IMR-90 (cell line): ENCODE data around the gene EID2B. TPM values are rescaled to one million over a fixed set of nuclear protein-coding genes. Genes with fewer than 3 reads are reported as not detected.

Source experiments
- ATAC-seq: fragments of 200-7000 bp; cut with Tn5 transposase; 2 replicates; pipeline ENCODE4 v1.9.1; 2020; ENCODE audit warnings: low read depth, mild to moderate bottlenecking, moderate library complexity
- BruUV-seq: library from RNA; stranded (reverse); fragments of 400-500 nt; replicated peaks from 2 replicates; lab custom pipeline; 2021; lab: Mats Ljungman, UMichigan
- CTCF ChIA-PET: fragments of 300-600 bp; formaldehyde crosslinking; extraction: SDS; loops from one replicate; lab custom pipeline; 2021; ENCODE audit warnings: antibody characterized with exemption; lab: Yijun Ruan, JAX
- POLR2A ChIA-PET: fragments of 300-600 bp; sonication (Branson Sonifier 250); formaldehyde crosslinking; loops from one replicate; lab custom pipeline; 2022; ENCODE audit warnings: antibody characterized with exemption; ENCODE audit not compliant: unreplicated experiment; lab: Charles Lee
- DNase-seq: peaks from one replicate; pipeline ENCODE4 v3.0.0; 2013
- H2AFZ ChIP-seq: replicated peaks from 2 replicates; pipeline ENCODE3; 2013; ENCODE audit warnings: low read length, mild to moderate bottlenecking; ENCODE audit not compliant: poor library complexity
- H2AK5ac ChIP-seq: 2 replicates; pipeline ENCODE4 v1.6.1; 2013; ENCODE audit warnings: low read depth, low read length, inconsistent platforms
- H2AK9ac ChIP-seq: replicated peaks from 2 replicates; pipeline ENCODE3; 2013; ENCODE audit warnings: mild to moderate bottlenecking, low read depth, low read length, moderate library complexity; ENCODE audit not compliant: poor library complexity
- H2BK120ac ChIP-seq: 2 replicates; pipeline ENCODE4 v1.6.1; 2013; ENCODE audit warnings: low read depth, low read length, inconsistent platforms
- H2BK15ac ChIP-seq: 3 replicates; pipeline ENCODE4 v1.6.1; 2013; ENCODE audit warnings: low read depth, low read length, inconsistent platforms
- H2BK20ac ChIP-seq: 2 replicates; pipeline ENCODE4 v1.6.1; 2013; ENCODE audit warnings: low read depth, mild to moderate bottlenecking, inconsistent platforms, low read length, moderate library complexity
- H2BK5ac ChIP-seq: 2 replicates; pipeline ENCODE4 v1.6.1; 2013; ENCODE audit warnings: mild to moderate bottlenecking, low read depth, low read length, inconsistent platforms; ENCODE audit not compliant: poor library complexity, severe bottlenecking
- H3K14ac ChIP-seq: replicated peaks from 2 replicates; pipeline ENCODE4 v1.6.1; 2013; ENCODE audit warnings: low read depth, low read length, inconsistent platforms
- H3K18ac ChIP-seq: 2 replicates; pipeline ENCODE4 v1.6.1; 2013; ENCODE audit warnings: low read depth, low read length, control low read depth
- H3K23ac ChIP-seq: 2 replicates; pipeline ENCODE4 v1.6.1; 2013; ENCODE audit warnings: low read depth, low read length, inconsistent platforms
- H3K27ac ChIP-seq: 2 replicates; pipeline ENCODE4 v1.5.1; 2013; ENCODE audit warnings: mild to moderate bottlenecking, control low read depth, low read length; ENCODE audit not compliant: insufficient read depth
- H3K27me3 ChIP-seq: 2 replicates; pipeline ENCODE4 v1.6.1; 2013; ENCODE audit warnings: low read length; ENCODE audit not compliant: control insufficient read depth, insufficient read depth
- H3K36me3 ChIP-seq: 2 replicates; pipeline ENCODE4 v1.6.1; 2013; ENCODE audit warnings: low read length, mixed read lengths; ENCODE audit not compliant: control insufficient read depth, insufficient read depth
- H3K4ac ChIP-seq: 2 replicates; pipeline ENCODE4 v1.6.1; 2013; ENCODE audit warnings: low read depth, low read length, inconsistent platforms
- H3K4me1 ChIP-seq: 2 replicates; pipeline ENCODE4 v1.6.1; 2013; ENCODE audit warnings: low read length, mixed read lengths; ENCODE audit not compliant: control insufficient read depth, insufficient read depth
- H3K4me2 ChIP-seq: 2 replicates; pipeline ENCODE4 v1.6.1; 2013; ENCODE audit warnings: low read depth, mild to moderate bottlenecking, control low read depth, low read length, moderate library complexity
- H3K4me3 ChIP-seq: 2 replicates; pipeline ENCODE4 v1.5.1; 2013; ENCODE audit warnings: low read depth, mild to moderate bottlenecking, control low read depth, low read length, moderate library complexity; ENCODE audit not compliant: insufficient read depth
- H3K56ac ChIP-seq: 2 replicates; pipeline ENCODE4 v1.6.1; 2013; ENCODE audit warnings: low read length, inconsistent platforms; ENCODE audit not compliant: insufficient read depth; ENCODE audit errors: extremely low read depth
- H3K79me1 ChIP-seq, 2 experiments: 2 replicates each; pipeline ENCODE4 v1.6.1; 2013; ENCODE audit warnings: low read length in 2 of 2, inconsistent platforms in 1 of 2, low read depth in 1 of 2
- H3K9ac ChIP-seq: 2 replicates; pipeline ENCODE4 v1.6.1; 2013; ENCODE audit warnings: low read depth, low read length, control low read depth
- H3K9me1 ChIP-seq: 2 replicates; pipeline ENCODE4 v1.6.1; 2013; ENCODE audit warnings: low read length, inconsistent platforms; ENCODE audit not compliant: insufficient read depth
- H3K9me3 ChIP-seq: 2 replicates; pipeline ENCODE4 v1.6.1; 2013; ENCODE audit warnings: low read length; ENCODE audit not compliant: control insufficient read depth, insufficient read depth
- H4K20me1 ChIP-seq: 2 replicates; pipeline ENCODE4 v1.6.1; 2013; ENCODE audit warnings: low read length, inconsistent platforms; ENCODE audit not compliant: insufficient read depth
- H4K5ac ChIP-seq: 2 replicates; pipeline ENCODE4 v1.6.1; 2013; ENCODE audit warnings: mild to moderate bottlenecking, low read depth, low read length, control low read depth
- H4K8ac ChIP-seq, 2 experiments: 2 replicates each; pipeline ENCODE4 v1.6.1; 2013; ENCODE audit warnings: low read depth in 2 of 2, low read length in 2 of 2, control low read depth in 1 of 2, inconsistent platforms in 1 of 2
- H4K91ac ChIP-seq: 2 replicates; pipeline ENCODE4 v1.6.1; 2013; ENCODE audit warnings: low read depth, low read length, inconsistent platforms; ENCODE audit not compliant: insufficient read depth
- CEBPB ChIP-seq: IDR thresholded peaks from 2 replicates; pipeline ENCODE4 v1.6.1; 2012; ENCODE audit warnings: low read depth, low read length, improper control_type of control experiment
- ELK1 ChIP-seq: fragments of 150-350 bp; IDR thresholded peaks from 2 replicates; pipeline ENCODE4 v1.6.1; 2016; ENCODE audit warnings: low read depth, mild to moderate bottlenecking, low read length, moderate library complexity, borderline replicate concordance
- MAFK ChIP-seq: IDR thresholded peaks from 2 replicates; pipeline ENCODE4 v1.6.1; 2012; ENCODE audit warnings: low read depth, low read length, improper control_type of control experiment
- MAZ ChIP-seq: IDR thresholded peaks from 2 replicates; pipeline ENCODE4 v1.6.1; 2012; ENCODE audit warnings: low read depth, mild to moderate bottlenecking, low read length, improper control_type of control experiment, moderate library complexity, borderline replicate concordance
- POLR2A ChIP-seq: IDR thresholded peaks from 2 replicates; pipeline ENCODE4 v1.6.1; 2012; ENCODE audit warnings: mild to moderate bottlenecking, low read depth, low read length
- RAD21 ChIP-seq: IDR thresholded peaks from 2 replicates; pipeline ENCODE4 v1.6.1; 2012; ENCODE audit warnings: low read length, improper control_type of control experiment
- RFX5 ChIP-seq: IDR thresholded peaks from 2 replicates; pipeline ENCODE4 v1.8.0; 2012; ENCODE audit warnings: low read depth, mild to moderate bottlenecking, low read length, moderate library complexity
- SMC3 ChIP-seq: fragments of 150-350 bp; IDR thresholded peaks from 2 replicates; pipeline ENCODE4 v1.6.1; 2016; ENCODE audit warnings: low read depth, mild to moderate bottlenecking, antibody characterized with exemption, low read length, moderate library complexity
- WGBS, 2 experiments: methylation state at CpG; one replicate each; pipeline versions ENCODE4 v1.1.5 to v1.1.7; 2013; ENCODE audit warnings: missing lambda C conversion rate in 2 of 2; ENCODE audit not compliant: insufficient read length in 1 of 2; ENCODE audit errors: extremely low coverage in 2 of 2; 5-methylcytosine and 5-hydroxymethylcytosine counted together
- dilution Hi-C: fragments of 300-500 bp; cut with HindIII; formaldehyde crosslinking; loops from one replicate; pipeline ENCODE4 v1.14.3; 2018; ENCODE audit warnings: low sequenced_read_pairs; ENCODE audit not compliant: unreplicated experiment
- in situ Hi-C: fragments of 300-500 bp; cut with MboI; formaldehyde crosslinking; loops from 3 replicates; pipeline ENCODE4 v1.14.3; 2019; ENCODE audit warnings: low sequenced_read_pairs, inconsistent platforms, mixed read lengths
- intact Hi-C: fragments of 100-400 bp; cut with micrococcal nuclease; formaldehyde crosslinking; loops from 2 replicates; pipeline ENCODE4 v1.10.0; 2022
- polyA plus RNA-seq, 3 experiments: library from polyadenylated mRNA; depleted of rRNA; stranded (reverse); fragments of >200 nt; gene quantifications; 2 replicates each; pipeline ENCODE4 v1.2.3, GENCODE V29; 2012; ENCODE audit warnings: low replicate concordance in 1 of 3
- total RNA-seq: library from RNA; depleted of rRNA; stranded (reverse); fragments of >200 nt; gene quantifications from 2 replicates; pipeline ENCODE4 v1.2.3, GENCODE V29; 2012

EID2B gene
- total and polyA plus RNA-seq, 2 of the 4 experiments (the other 2 are of a cell fraction) = 2.5 to 2.7 TPM

DNA sequence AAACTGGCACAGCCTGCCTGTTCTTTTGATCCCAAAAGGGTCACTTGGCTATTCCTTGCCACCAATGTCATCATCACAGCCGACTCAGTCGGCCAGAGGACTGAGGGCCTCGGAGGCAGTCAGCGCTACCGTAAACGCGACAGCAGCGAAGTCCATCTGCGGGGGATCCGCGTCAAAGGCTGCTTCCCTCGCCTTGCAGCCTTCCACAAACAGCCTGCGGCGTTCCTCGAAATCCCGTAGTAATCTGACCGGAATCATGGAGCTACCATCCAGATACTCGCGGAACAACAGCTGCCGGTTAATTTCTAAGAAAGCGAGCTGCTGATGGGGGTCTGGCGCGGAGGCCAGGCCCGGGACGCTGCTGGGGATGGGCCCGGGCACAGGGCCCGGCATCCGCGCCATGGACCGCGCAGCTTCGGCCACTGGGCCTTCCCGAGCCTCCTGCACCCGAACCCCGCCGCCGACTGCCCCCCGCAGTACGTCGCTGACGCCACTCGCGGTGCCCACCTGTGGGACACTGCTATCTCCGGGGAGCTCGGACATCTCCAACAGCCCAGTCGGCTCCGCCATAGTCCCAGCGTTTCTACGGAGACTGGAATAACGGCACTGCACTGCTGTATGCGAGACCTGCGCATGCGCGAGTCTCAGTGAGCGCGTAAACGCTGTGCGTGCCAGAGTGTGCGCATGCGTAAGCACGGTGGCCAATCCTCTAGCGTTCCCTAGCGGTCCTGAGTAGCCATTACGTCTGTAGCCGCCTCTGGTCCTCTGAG, at the start of gene EID2B (continued):
- peak; percentile 100 for TF ChIP-seq RAD21

GRCh38 chr19:39582442-39582841, 49.8 kb upstream of the EID2B start:
- H4K5ac ChIP-seq = no peak overlapping the region
- no peak for DNase-seq
- no peak overlapping the region for H2AFZ ChIP-seq

More at GRCh38 chr19:39582442-39582841, 49.8 kb upstream of the EID2B start:
- Histone ChIP-seq H2BK15ac (no peak overlapping the region), H3K4me1 (no peaks in the 10 kb centered on the region), H2BK5ac (no peak overlapping the region), H3K36me3 (no peaks in the 10 kb centered on the region), H4K8ac (no peak overlapping the region), H3K9me3 (no peaks in the 10 kb centered on the region), H4K20me1 (no peaks in the 10 kb centered on the region), H2BK120ac (no peak overlapping the region), H3K4ac (no peak overlapping the region), H3K4me2 (no peak overlapping the region), H3K4me3 (no peak overlapping the region), H3K9ac (no peak overlapping the region), H3K27me3 (no peaks in the 10 kb centered on the region), H2AK5ac (no peak overlapping the region), H3K23ac (no peak overlapping the region), H2BK20ac (no peak overlapping the region), H3K14ac (no peak overlapping the region), H2AK9ac (no peak overlapping the region), H3K9me1 (no peaks in the 10 kb centered on the region), H3K18ac (no peak overlapping the region), H3K79me1 (no peaks in the 10 kb centered on the region), H4K91ac (no peak overlapping the region), H3K56ac (no peak overlapping the region), H3K27ac (no peak overlapping the region)
- POLR2A ChIA-PET = no interaction called here
- ATAC-seq = no peak
- CTCF ChIA-PET = no interaction called here
- TF ChIP-seq RFX5 (no peak), MAZ (no peak), CEBPB (no peak), ELK1 (no peak), SMC3 (no peak), POLR2A (no peak), RAD21 (no peak), MAFK (no peak)
- in situ Hi-C loops = no loop called here
- BruUV-seq = no TSS peak
- 0% methylated on average over 1 of the region's 4 CpGs; no CpG with 5 or more reads in 1 of the 2 experiments for WGBS, 2 experiments
- dilution Hi-C loops = no loop called here
- intact Hi-C loops = no loop called here
